DOHH2 (cell line): ENCODE data around the gene CNEP1R1.

Experiments used
- H3F3A ChIP-seq: fragments of 200-600 bp; sonication (generic), shearing (Covaris generic); 2 replicates; pipeline ENCODE4 v1.6.0; 2016; ENCODE audit warnings: antibody characterized with exemption, mild to moderate bottlenecking; ENCODE audit not compliant: control insufficient read depth, insufficient read depth
- H3K27ac ChIP-seq: fragments of 200-600 bp; sonication (generic); 2 replicates; pipeline ENCODE4 v1.5.1; 2014; ENCODE audit warnings: low read depth, mild to moderate bottlenecking, low read length, moderate library complexity
- H3K27me3 ChIP-seq: fragments of 200-600 bp; sonication (generic); 2 replicates; pipeline ENCODE4 v1.6.1; 2014; ENCODE audit warnings: mild to moderate bottlenecking, low read length, mixed read lengths; ENCODE audit not compliant: control insufficient read depth
- H3K36me3 ChIP-seq: fragments of 200-600 bp; sonication (generic); 2 replicates; pipeline ENCODE4 v1.6.1; 2014; ENCODE audit warnings: mild to moderate bottlenecking, low read length, moderate library complexity, mixed read lengths; ENCODE audit not compliant: control insufficient read depth
- H3K4me1 ChIP-seq: fragments of 200-600 bp; sonication (generic); 2 replicates; pipeline ENCODE4 v1.6.1; 2014; ENCODE audit warnings: mild to moderate bottlenecking, low read length, mixed read lengths; ENCODE audit not compliant: control insufficient read depth
- H3K4me2 ChIP-seq: fragments of 200-600 bp; sonication (generic); 2 replicates; pipeline ENCODE4 v1.6.0; 2014; ENCODE audit warnings: mild to moderate bottlenecking, low read length, moderate library complexity
- H3K4me3 ChIP-seq: fragments of 200-600 bp; sonication (generic); 2 replicates; pipeline ENCODE4 v1.5.1; 2014; ENCODE audit warnings: mild to moderate bottlenecking, low read length, mixed read lengths
- H3K79me2 ChIP-seq: fragments of 200-600 bp; sonication (generic); 2 replicates; pipeline ENCODE4 v1.6.1; 2014; ENCODE audit warnings: mild to moderate bottlenecking, low read length, mixed read lengths; ENCODE audit not compliant: control insufficient read depth
- H3K9me2 ChIP-seq: fragments of 200-600 bp; sonication (generic); replicated peaks from 2 replicates; pipeline ENCODE4 v1.6.1; 2014; ENCODE audit warnings: mild to moderate bottlenecking, low read length, mixed read lengths; ENCODE audit not compliant: control insufficient read depth
- H3K9me3 ChIP-seq: fragments of 200-600 bp; sonication (generic); 2 replicates; pipeline ENCODE4 v1.6.1; 2014; ENCODE audit warnings: antibody characterized with exemption, low read length, mixed read lengths; ENCODE audit not compliant: control insufficient read depth, insufficient read depth
- H4K20me1 ChIP-seq: fragments of 200-600 bp; sonication (generic); 2 replicates; pipeline ENCODE4 v1.6.0; 2014; ENCODE audit warnings: low read depth, mild to moderate bottlenecking, antibody characterized with exemption, low read length, moderate library complexity; ENCODE audit not compliant: control insufficient read depth, insufficient read depth
- EZH2phosphoT487 ChIP-seq: fragments of 200-600 bp; sonication (generic); IDR thresholded peaks from 2 replicates; pipeline ENCODE4 v1.6.1; 2017; ENCODE audit warnings: borderline replicate concordance, mild to moderate bottlenecking, antibody characterized with exemption, low read length, moderate library complexity, mixed read lengths
- TF ChIP-seq, protein P1 (sequence below): fragments of 200-600 bp; sonication (generic); IDR thresholded peaks from one replicate; pipeline ENCODE4 v1.5.1; 2014; ENCODE audit warnings: antibody characterized with exemption, mild to moderate bottlenecking, low read depth, low read length; ENCODE audit not compliant: poor library complexity, severe bottlenecking

The CNEP1R1 gene

DNA sequence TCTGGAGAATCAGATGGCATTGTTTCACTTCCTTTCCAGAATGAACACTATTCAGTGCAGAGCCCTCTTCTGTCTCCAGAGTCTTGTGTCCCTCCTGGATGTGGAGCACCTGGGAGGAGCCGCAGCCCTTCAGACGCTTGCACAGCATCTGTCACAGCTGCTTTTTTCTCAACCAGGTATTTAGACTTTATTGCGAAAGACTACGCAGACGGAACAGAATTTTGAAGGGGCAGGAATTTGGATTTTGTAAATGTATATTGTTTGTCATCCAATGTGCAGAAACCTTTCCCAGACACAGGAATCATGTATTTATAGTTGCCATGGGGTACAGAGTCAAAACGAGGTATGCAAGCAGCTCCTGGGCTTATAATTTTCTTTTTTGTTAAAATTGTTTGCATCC, 61.2 kb downstream of the CNEP1R1 start:
- Histone ChIP-seq H3K27me3 (no peaks in the 10 kb centered on the region), H3F3A (no peaks in the 10 kb centered on the region), H3K4me1 (no peaks in the 10 kb centered on the region), H3K9me3 (no peaks in the 10 kb centered on the region), H3K4me2 (no peak overlapping the region), H3K79me2 (no peaks in the 10 kb centered on the region), H3K9me2 (no peaks in the 10 kb centered on the region), H3K36me3 (peaks cover 51% of the 10 kb centered on the region), H3K4me3 (no peak overlapping the region), H3K27ac (no peak overlapping the region), H4K20me1 (no peaks in the 10 kb centered on the region)
- TF ChIP-seq, protein P1, sequence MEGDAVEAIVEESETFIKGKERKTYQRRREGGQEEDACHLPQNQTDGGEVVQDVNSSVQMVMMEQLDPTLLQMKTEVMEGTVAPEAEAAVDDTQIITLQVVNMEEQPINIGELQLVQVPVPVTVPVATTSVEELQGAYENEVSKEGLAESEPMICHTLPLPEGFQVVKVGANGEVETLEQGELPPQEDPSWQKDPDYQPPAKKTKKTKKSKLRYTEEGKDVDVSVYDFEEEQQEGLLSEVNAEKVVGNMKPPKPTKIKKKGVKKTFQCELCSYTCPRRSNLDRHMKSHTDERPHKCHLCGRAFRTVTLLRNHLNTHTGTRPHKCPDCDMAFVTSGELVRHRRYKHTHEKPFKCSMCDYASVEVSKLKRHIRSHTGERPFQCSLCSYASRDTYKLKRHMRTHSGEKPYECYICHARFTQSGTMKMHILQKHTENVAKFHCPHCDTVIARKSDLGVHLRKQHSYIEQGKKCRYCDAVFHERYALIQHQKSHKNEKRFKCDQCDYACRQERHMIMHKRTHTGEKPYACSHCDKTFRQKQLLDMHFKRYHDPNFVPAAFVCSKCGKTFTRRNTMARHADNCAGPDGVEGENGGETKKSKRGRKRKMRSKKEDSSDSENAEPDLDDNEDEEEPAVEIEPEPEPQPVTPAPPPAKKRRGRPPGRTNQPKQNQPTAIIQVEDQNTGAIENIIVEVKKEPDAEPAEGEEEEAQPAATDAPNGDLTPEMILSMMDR, result no peak
- TF ChIP-seq EZH2phosphoT487, result no peak
